K562 (cell line): ENCODE data around the gene ZP1. TPM values are rescaled to one million over a fixed set of nuclear protein-coding genes. Genes with fewer than 3 reads are reported as not detected.

Experiments used
- ATAC-seq: fragments of 200-7000 bp; cut with Tn5 transposase; 3 replicates; pipeline ENCODE4 v1.9.1; 2020; ENCODE audit warnings: moderate library complexity
- BruUV-seq: library from RNA; stranded (reverse); fragments of 400-500 nt; replicated peaks from 2 replicates; lab custom pipeline; 2021; lab: Mats Ljungman, UMichigan
- CTCF ChIA-PET: fragments of 300-600 bp; formaldehyde crosslinking; extraction: SDS; loops from one replicate; lab custom pipeline; 2021; ENCODE audit warnings: low intra/inter-chr PET ratio; lab: Yijun Ruan, JAX
- POLR2A ChIA-PET: fragments of 300-600, 350-650 bp; sonication (Branson Sonifier 250); formaldehyde crosslinking; extraction: SDS; loops from one replicate; lab custom pipeline; 2021; ENCODE audit warnings: antibody characterized with exemption, inconsistent platforms; lab: Yijun Ruan, JAX
- DNase-seq, 4 experiments: peaks; one replicate each; pipeline versions ENCODE4 v3.0.0 to v3.0.0-alpha.2; 2011 to 2018; ENCODE audit warnings: low spot score in 3 of 4, mixed read lengths in 3 of 4; ENCODE audit errors: extremely low read depth in 1 of 4
- FAIRE-seq: peaks from 2 replicates; lab custom pipeline; 2011; peaks lifted over from hg19 to GRCh38; lab: Jason Lieb, UNC
- H2AFZ ChIP-seq: 2 replicates; pipeline ENCODE4 v1.6.0; 2011; ENCODE audit warnings: low read depth, low read length, control low read depth, inconsistent platforms
- H3K27ac ChIP-seq: fragments of 200-600 bp; 3 replicates; pipeline ENCODE4 v1.8.0; 2011; ENCODE audit warnings: low read depth, mild to moderate bottlenecking, control low read depth, inconsistent platforms, low read length, moderate library complexity, mixed read lengths; ENCODE audit errors: extremely low read depth
- H3K27me3 ChIP-seq, 2 experiments: fragments of 300-600 bp in 1 of 2; 2 replicates in 1 of 2; 3 replicates in 1 of 2; pipeline versions ENCODE4 v1.6.0 to v1.8.0; 2011; ENCODE audit warnings: inconsistent platforms in 2 of 2, low read length in 2 of 2, mild to moderate bottlenecking in 1 of 2, mixed read lengths in 1 of 2, moderate library complexity in 1 of 2; ENCODE audit not compliant: control insufficient read depth in 2 of 2, insufficient read depth in 2 of 2
- H3K36me3 ChIP-seq: fragments of 300-600 bp; 3 replicates; pipeline ENCODE4 v1.8.0; 2011; ENCODE audit warnings: mild to moderate bottlenecking, low read length, inconsistent platforms; ENCODE audit not compliant: control insufficient read depth, insufficient read depth
- H3K4me1 ChIP-seq, 2 experiments: fragments of 200-600 bp in 1 of 2; replicated peaks in 1 of 2; 2 replicates in 1 of 2; 3 replicates in 1 of 2; pipeline versions ENCODE4 v1.5.1 to v1.8.0; 2011; ENCODE audit warnings: inconsistent platforms in 2 of 2, low read length in 2 of 2, mild to moderate bottlenecking in 1 of 2, mixed read lengths in 1 of 2, moderate library complexity in 1 of 2; ENCODE audit not compliant: control insufficient read depth in 2 of 2, insufficient read depth in 2 of 2
- H3K4me2 ChIP-seq: 2 replicates; pipeline ENCODE4 v1.6.1; 2011; ENCODE audit warnings: low read length, control low read depth, inconsistent platforms, mixed read lengths; ENCODE audit not compliant: insufficient read depth
- H3K4me3 ChIP-seq: fragments of 200-600 bp; sonication (generic), shearing (Covaris generic); 2 replicates; pipeline ENCODE4 v1.5.1; 2016; ENCODE audit warnings: control low read depth, inconsistent platforms
- H3K79me2 ChIP-seq: fragments of 200-600 bp; 3 replicates; pipeline ENCODE4 v1.8.0; 2011; ENCODE audit warnings: low read length, inconsistent platforms; ENCODE audit not compliant: control insufficient read depth, insufficient read depth
- H3K9ac ChIP-seq, 2 experiments: 2 replicates each; pipeline versions ENCODE4 v1.6.0 to v1.6.1; 2011; ENCODE audit warnings: low read depth in 2 of 2, low read length in 2 of 2, control low read depth in 1 of 2, inconsistent platforms in 1 of 2, mild to moderate bottlenecking in 1 of 2, mixed read lengths in 1 of 2; ENCODE audit not compliant: insufficient read depth in 1 of 2
- H3K9me1 ChIP-seq: one replicate; pipeline ENCODE4 v1.6.0; 2011; ENCODE audit warnings: inconsistent platforms, mild to moderate bottlenecking, low read length, moderate library complexity; ENCODE audit not compliant: control insufficient read depth, insufficient read depth
- H3K9me3 ChIP-seq: replicated peaks from 2 replicates; pipeline ENCODE4 v1.5.1; 2011; ENCODE audit warnings: low read depth, low read length, inconsistent platforms; ENCODE audit not compliant: control insufficient read depth, insufficient read depth
- H4K20me1 ChIP-seq: replicated peaks from 2 replicates; pipeline ENCODE4 v1.6.1; 2011; ENCODE audit warnings: low read length, inconsistent platforms, mixed read lengths; ENCODE audit not compliant: control insufficient read depth, insufficient read depth
- ARNT ChIP-seq, 2 experiments: fragments of 450-650 bp; IDR thresholded peaks; 2 replicates each; pipeline ENCODE4 v1.6.1; 2016; ENCODE audit warnings: mild to moderate bottlenecking in 1 of 2
- SRF ChIP-seq, 2 experiments: fragments of 250-450, 450-650 bp in 1 of 2; sonication (Bioruptor Pico) in 1 of 2; sonication (generic) in 1 of 2; formaldehyde crosslinking; IDR thresholded peaks; 2 replicates each; pipeline versions ENCODE4 v1.5.0 to v1.5.1; 2020 to 2022; ENCODE audit warnings: mild to moderate bottlenecking in 1 of 2, missing genetic modification reagents in 1 of 2
- ZSCAN32 ChIP-seq: fragments of 450-650 bp; formaldehyde crosslinking; IDR thresholded peaks from 2 replicates; pipeline ENCODE4 v1.4.0; 2020; ENCODE audit warnings: mild to moderate bottlenecking, moderate library complexity
- WGBS: fragments of 100-300 bp; shearing (Covaris generic); methylation state at CpG from one replicate; pipeline ENCODE4 v1.1.6; 2016; ENCODE audit warnings: low coverage, mixed read lengths; ENCODE audit not compliant: insufficient coverage; ENCODE audit errors: missing lambda C conversion rate; 5-methylcytosine and 5-hydroxymethylcytosine counted together
- in situ Hi-C: fragments of 300-500 bp; cut with MboI; formaldehyde crosslinking; loops from 4 replicates; pipeline ENCODE4 v1.15.0; 2018; ENCODE audit warnings: inconsistent platforms, mixed read lengths
- intact Hi-C: fragments of 100-400 bp; cut with micrococcal nuclease; formaldehyde crosslinking; loops from 2 replicates; pipeline ENCODE4 v1.14.2; 2022
- polyA plus RNA-seq, 8 experiments: library from polyadenylated mRNA; depleted of rRNA in 4 of 8; stranded (reverse) in 5 of 8; unstranded in 3 of 8; fragments of >200 nt; fragmentation: Nextera tagmentation in 2 of 8; fragmentation: Illumina TruSeq in 1 of 8; extraction: Ambion mirVana in 2 of 8; extraction: Trizol in 1 of 8; gene quantifications; 2 replicates each; pipeline versions ENCODE4 v1.2.1 to v1.2.3, GENCODE V29; 2011 to 2014; ENCODE audit warnings: inconsistent platforms in 1 of 8, missing spikeins in 1 of 8
- total RNA-seq, 7 experiments: library from RNA; depleted of rRNA in 6 of 7; stranded (reverse); fragments of >200 nt in 6 of 7; fragmentation: Illumina TruSeq in 2 of 7; extraction: Trizol in 2 of 7; gene quantifications; 2 replicates each; pipeline versions ENCODE4 v1.2.1 to v1.2.3, GENCODE V29; 2011 to 2021; ENCODE audit warnings: low replicate concordance in 1 of 7
- TF ChIP-seq, protein P1 (sequence below): sonication (generic); formaldehyde crosslinking; IDR thresholded peaks from 2 replicates; pipeline ENCODE4 v1.9.0; 2022; ENCODE audit warnings: mild to moderate bottlenecking, missing genetic modification reagents

Gene ZP1
- total and polyA plus RNA-seq, 9 of the 15 experiments (the other 6 are each of a cell fraction or from before 2014, with no cell fraction given), result 0.11 to 0.15 TPM; not detected in 7

DNA sequence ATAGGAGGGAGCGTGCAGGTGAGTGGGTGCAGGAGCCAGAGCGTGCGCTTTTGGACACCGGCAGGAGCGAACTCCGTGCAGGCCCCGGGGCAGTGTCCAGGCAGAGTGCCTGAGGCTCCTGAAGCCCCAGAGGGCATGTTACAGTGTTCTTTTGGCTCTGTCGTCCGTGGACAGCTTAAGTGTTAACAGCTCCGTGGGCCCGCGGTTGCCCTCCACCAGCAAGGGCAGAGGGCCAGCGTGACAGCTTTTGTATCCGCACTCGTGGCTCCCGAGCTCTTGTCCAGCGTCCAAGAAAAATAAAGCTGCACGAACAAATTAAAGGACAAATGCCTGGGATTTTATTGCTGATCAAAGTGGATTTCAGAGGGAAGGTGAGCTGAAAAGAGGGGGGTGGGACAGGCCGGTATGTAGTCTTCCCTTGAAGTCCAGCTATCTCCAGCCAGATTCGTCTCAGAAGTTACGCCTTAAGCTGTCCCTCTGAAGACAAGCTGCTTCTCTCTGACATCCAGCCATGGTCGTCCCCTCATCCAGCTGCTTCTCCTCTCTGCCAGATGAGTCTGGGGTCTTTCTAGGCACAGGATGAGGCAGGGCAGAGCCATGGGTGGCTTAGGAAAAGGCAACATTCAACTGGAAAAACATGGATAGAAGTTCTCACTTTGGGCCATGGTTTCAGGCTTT, 45.6 kb downstream of the ZP1 start:
- no TSS peak for BruUV-seq
- FAIRE-seq (no peak), ATAC-seq (no peak), DNase-seq (no peak)
- ChIA-PET CTCF (no interaction called here), POLR2A (interaction anchor here (0.6 to 1.5 kb wide), 12 partner anchors 9 to 445 kb away, joined by 3 to 7 read pairs (median 3); partner anchors contain the start of genes TMEM132A and VPS37C)
- H3K79me2 ChIP-seq, result peaks cover 41% of the 10 kb centered on the region
- peak overlapping the region; percentile 91 to 96; a peak in 3 of 4 replicates for H3K9ac ChIP-seq
- H3K27ac ChIP-seq, result peak overlapping the region; percentile 93
- in situ Hi-C loops (no loop called here), intact Hi-C loops (no loop called here)
- H3K4me3 ChIP-seq, result peak overlapping the region; percentile 50; the same call in 1 of the 2 replicates
- peaks cover 9 to 24% of the 10 kb centered on the region in 2 experiments; a peak in 4 of 5 replicates for H3K4me1 ChIP-seq
- peaks cover 17% of the 10 kb centered on the region for H3K36me3 ChIP-seq
- peak overlapping the region; percentile 94 for H3K4me2 ChIP-seq
- peaks cover 8% of the 10 kb centered on the region for H3K9me3 ChIP-seq
- H4K20me1 ChIP-seq, result no peaks in the 10 kb centered on the region
- H2AFZ ChIP-seq, result peak overlapping the region; percentile 100
- WGBS, result 83% methylated on average over 22 of the region's 22 CpGs
- no peaks in the 10 kb centered on the region for H3K27me3 ChIP-seq
- TF ChIP-seq ARNT (IDR thresholded peaks at IDR 0.05), result peak in 1 of 2 experiments; percentile 11; a peak in 1 of 4 replicates
- TF ChIP-seq SRF (CRISPR knock-in tag; IDR thresholded peaks at IDR 0.05), result peak in 1 of 2 experiments; percentile 18; a peak in 1 of 4 replicates
- TF ChIP-seq, protein P1, sequence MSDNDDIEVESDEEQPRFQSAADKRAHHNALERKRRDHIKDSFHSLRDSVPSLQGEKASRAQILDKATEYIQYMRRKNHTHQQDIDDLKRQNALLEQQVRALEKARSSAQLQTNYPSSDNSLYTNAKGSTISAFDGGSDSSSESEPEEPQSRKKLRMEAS, result 0 out of 2 replicates have a peak, but pooled peaks have one; percentile 24
- no peak for TF ChIP-seq ZSCAN32 (CRISPR knock-in tag)
- H3K9me1 ChIP-seq, result no peaks in the 10 kb centered on the region
